Measurements from ENCODE around the gene TEC. TPM values are rescaled to one million over a fixed set of nuclear protein-coding genes. Genes with fewer than 3 reads are reported as not detected.

Gene TEC
- polyA plus RNA-seq, 3 donors: 3.7 to 4.9 (median 4.0) TPM

GRCh38 chr4:48270523-48270897 lies 872 bp upstream of the TEC start:
- DNase-seq (ENCODE audit: low read depth in 3 of 3, low spot score in 2 of 3): no peak

DNA sequence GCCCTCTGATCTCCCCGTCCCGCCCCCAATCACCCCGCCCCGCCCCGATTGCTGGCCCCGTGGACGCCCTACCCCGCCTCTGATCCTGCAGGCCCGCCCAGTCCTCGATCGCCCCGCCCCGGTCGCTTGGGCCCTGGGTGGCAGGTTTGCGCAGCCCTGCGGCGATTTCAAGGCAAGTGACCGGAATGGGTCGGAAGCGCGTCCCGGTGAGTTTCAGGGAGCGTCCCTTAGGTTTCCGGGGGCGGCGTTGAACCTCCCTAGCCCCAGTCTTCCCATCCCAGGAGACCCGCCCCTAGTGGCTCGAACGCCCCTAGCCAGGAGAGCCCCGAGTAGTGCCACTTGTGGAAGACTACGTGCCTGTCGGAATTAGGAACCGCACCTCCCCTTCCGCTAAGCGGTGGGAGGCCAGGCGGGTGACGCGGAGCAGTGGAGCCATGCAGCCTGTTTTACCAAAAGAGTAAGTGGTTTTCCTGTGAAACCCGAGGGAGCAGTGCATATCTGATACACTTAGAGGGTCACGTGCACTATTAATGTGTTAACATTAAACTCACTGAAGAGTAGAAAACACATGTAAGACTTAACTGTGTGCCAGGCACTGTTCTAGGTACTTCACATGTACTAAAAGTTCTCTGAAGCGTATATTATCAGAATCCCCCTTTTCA lies 354 bp upstream of the TEC start:
- DNase-seq (ENCODE audit: low read depth in 3 of 3, low spot score in 2 of 3): peak; percentile 38 to 67 (median 65)

GRCh38 chr4:48267574-48267973 lies 2.1 kb downstream of the TEC start:
- no peak for DNase-seq (ENCODE audit: low read depth in 3 of 3, low spot score in 2 of 3)

DNA sequence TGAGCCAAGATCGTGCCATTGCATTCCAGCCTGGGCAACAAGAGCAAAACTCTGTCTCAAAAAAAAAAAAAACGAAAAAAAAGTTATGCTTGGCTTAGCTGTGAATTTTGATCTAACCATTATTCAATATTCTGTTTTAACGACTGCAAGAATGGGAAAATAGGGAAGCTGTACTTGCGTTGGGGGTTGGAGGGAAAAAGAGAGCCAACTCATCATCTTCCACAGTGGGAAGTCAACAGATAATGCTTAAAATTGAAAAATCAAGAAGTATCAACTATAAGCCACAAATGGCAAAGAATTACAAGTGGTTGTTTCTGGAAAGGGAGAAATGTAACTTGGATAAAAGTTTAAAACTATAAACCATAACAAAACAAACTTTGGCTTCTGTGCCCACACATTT lies 2.9 kb downstream of the TEC start:
- DNase-seq (ENCODE audit: low read depth in 3 of 3, low spot score in 2 of 3): no peak

DNA sequence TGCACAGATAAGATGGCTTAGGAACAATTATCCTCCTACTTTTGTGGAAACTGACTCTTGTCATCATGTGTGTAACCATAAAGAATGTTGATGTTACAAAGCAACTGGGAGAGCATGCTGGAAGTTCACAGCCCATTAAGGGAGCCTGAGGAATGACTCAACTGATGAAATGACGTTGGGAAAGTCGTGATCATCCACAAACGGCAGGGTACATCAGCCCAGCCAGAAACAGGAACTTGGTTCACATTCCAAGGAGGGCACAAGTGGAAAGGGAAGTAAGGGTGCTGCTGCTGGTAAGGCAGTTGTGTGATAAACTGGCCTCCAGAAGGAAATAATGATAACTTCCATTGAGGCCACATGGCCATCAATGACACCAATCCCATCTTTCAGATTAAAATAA lies 6.7 kb downstream of the TEC start:
- no peak for DNase-seq (ENCODE audit: low read depth in 3 of 3, low spot score in 2 of 3)

DNA sequence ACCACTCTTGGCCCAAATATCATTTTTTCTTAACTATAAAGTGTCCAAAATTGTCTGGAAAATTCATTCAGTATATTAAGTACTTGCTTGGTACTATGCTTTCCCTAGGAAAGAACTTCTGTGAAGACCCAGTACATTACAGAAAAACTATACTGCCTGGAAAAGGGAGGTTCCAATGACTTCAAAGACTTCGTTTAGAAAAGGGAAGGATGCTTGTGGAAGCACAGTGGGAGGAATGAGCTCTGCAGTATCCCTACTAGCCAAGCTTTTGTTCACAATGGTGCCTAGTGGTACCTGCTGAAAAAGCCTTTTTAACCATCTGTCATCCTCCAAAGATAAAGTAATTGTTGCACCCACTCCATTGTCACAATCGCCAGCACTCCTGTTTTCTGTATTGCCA lies 7.2 kb downstream of the TEC start:
- no peak for DNase-seq (ENCODE audit: low read depth in 3 of 3, low spot score in 2 of 3)

DNA sequence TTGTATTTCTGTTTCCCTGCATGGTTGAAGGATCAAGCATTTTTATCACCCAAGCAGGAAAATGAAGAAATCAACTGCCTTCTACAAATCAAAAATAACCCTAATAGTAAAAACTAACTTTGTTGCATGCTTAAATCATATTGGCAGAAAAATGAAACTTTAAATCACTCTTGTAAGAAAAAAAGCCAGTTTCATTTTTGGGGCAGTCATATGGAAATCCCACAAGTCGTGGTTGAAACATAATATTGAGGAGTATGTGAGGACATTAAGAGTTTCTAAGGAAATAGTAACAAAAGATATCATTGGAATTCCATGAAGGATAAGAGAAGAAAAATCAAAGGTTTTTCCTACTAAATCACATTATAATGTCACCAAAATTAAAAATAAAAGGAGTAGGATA lies 8.4 kb downstream of the TEC start:
- DNase-seq (ENCODE audit: low read depth in 3 of 3, low spot score in 2 of 3): no peak

DNA sequence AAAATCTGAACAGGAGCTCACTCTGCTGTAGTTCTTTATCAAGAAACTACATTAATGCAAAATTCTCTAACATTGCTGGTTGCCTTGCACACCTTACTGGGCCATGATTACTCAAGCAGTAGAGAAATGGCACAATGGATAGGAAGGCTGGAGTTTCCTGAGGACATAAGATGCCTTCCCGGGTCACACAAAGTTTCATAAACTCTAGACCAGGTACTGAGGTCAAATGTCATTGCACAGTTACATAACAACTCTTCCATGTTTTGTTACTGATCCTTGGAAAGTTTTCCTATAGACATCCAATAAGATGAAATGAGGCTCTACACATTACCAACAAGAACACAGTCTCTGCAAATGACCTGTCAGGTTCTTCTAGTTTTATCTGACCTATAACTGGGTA lies 9.9 kb downstream of the TEC start:
- DNase-seq (ENCODE audit: low read depth in 3 of 3, low spot score in 2 of 3): no peak

GRCh38 chr4:48258845-48259397 lies 10.7 kb downstream of the TEC start:
- no peak for DNase-seq (ENCODE audit: low read depth in 3 of 3, low spot score in 2 of 3)

- no peak for DNase-seq (ENCODE audit: low read depth in 3 of 3, low spot score in 2 of 3)
Observed at GRCh38 chr4:48255959-48256342, 13.7 kb downstream of the TEC start.

DNA sequence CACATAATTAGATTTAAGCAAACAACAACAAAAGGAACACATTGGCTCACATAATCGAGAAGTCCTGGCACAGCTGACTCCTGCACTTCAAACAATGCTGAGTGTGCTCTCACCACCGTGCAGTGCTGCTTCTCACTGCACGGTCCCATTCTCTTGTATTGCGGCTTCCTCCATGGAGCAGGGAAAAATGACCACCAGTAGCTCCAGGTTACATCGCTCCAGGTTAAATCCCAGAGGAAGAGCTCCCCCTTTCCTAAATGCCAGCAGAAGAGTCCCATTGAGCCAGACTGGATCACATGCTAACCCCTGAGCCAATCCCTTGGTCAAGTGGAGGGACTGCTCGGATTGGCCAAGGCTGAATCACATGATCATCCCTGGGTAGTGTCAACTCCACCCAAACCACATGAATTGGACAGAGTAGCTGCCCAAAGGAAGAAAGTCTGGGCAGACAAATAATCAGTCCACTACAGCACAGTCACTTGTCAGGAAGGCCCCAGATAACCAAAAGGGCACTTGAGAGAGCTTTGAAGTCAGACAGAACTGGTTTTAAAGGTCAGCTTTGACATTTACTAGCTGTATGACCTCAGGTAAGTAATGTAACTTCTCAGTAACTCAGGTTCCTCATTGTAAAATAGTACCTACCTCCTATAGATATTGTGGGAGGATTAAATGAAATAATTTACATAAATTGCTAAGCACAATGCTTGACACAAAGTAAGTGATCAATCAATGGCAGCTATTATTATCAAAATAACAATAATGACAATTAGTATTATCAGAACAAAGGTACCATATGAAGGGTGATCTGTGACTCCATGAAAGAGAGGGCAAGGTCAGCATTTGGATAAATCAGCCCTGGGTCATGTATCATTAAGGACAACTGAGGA lies 14.3 kb downstream of the TEC start:
- DNase-seq (ENCODE audit: low read depth in 3 of 3, low spot score in 2 of 3): no peak

DNA sequence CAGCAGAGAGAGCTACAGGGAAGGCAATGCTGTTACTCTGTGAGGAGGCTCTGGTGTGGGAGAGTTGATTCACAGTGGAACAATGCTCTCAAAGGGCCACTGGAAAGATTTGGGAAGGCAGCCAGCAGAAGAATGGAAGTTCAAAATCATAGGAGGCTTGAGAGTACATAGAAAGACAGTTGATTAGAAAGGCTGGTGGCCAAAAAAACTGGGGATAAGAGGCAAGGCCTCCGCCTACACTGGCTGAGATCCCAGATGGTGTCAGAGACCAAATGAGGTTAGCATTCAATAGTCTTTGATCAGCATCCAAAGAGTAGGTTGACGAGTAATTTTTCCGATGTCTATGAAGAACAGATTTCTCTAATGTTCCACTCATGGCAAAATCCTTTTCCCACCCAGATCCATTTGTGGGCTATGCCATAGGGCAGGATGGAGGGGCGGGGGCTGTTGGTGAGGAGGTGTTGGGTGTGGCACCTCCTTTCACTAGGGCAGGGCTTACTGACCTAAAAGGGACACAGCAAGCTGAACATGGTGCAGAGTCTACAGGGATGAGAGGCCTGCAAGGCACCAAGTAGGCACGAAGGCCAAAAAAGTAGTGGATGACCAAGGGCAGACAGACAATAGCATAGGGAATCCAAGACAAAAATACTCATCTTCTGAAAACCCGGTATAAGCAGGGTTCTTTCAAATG lies 15.1 kb downstream of the TEC start:
- DNase-seq (ENCODE audit: low read depth in 3 of 3, low spot score in 2 of 3): no peak

DNA sequence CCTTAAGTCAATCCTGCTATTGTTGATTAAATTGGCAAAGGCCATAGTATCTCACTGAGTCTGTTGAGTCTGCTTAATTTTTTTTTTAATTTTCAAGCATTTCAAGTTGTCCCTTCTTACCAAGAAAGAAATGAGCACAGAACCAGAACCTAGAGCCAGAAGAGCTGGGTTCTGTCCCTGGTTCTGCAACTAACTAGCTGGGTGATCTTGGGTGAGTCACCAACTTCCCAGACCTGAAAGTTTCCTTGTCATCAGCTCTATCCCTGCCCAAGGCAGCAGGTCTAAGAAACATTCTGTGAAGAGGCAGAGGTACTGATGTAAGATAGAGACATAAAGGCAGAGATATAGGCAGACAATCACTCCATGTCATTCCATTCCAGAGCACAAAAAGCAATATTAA lies 17.3 kb downstream of the TEC start:
- DNase-seq (ENCODE audit: low read depth in 3 of 3, low spot score in 2 of 3): no peak

DNA sequence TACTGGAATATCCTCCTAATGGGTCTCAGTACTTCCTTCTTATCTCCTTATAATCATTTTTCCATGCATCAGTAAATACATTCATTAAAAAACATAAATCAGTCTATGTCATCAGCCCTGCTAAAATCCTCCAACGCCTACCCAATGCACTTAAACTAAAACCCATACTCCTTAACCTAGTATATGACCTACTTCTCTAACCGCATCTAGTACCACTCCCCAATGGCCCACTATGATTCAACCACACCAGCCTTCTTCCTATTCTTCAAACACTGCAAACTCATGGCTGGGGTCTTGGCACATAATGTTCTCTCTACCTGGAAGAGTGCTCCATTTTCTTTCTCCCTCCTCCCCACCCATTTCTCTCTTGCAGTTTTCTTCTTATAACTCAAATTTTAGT lies 18.7 kb downstream of the TEC start:
- DNase-seq (ENCODE audit: low read depth in 3 of 3, low spot score in 2 of 3): no peak

DNA sequence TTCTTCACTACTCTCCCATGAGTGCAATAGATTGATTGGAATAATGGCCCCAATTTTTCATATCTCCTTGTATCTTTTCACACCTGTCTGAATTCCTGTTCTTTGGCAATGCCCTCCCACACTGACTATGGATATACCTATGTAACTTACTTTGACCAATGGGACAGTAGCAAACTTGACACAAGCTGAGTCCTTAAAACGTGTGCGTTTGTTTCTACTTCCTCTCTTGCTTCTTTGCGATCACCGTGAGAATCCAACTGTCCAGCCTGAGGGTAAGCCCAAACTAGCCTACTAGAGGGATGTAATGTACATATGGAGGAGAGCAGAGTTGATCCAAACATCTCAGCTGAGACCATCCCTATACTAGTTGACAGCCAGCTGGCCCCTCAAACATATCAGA lies 19.3 kb downstream of the TEC start:
- DNase-seq (ENCODE audit: low read depth in 3 of 3, low spot score in 2 of 3): no peak

DNA sequence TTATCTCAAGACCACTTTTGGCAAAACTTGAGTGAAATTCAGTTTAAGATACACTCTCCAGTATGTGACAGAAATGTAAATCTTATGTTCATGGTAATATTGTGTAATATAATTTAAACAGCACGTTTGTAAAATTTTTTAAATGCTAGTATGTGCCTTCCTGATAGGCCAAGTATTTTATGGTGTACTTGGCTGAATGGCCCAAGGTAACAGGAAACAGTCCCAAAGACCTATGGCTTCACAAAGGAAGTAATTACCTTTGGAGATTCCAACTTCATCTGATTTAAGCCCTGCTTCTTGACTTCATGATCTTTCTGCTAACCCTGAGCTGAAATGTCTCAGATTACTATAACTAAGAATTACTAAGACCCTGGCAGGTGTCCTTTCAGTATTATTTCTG lies 20.3 kb downstream of the TEC start:
- DNase-seq (ENCODE audit: low read depth in 3 of 3, low spot score in 2 of 3): no peak

GRCh38 chr4:48248559-48248953 lies 21.1 kb downstream of the TEC start:
- no peak for DNase-seq (ENCODE audit: low read depth in 3 of 3, low spot score in 2 of 3)

DNA sequence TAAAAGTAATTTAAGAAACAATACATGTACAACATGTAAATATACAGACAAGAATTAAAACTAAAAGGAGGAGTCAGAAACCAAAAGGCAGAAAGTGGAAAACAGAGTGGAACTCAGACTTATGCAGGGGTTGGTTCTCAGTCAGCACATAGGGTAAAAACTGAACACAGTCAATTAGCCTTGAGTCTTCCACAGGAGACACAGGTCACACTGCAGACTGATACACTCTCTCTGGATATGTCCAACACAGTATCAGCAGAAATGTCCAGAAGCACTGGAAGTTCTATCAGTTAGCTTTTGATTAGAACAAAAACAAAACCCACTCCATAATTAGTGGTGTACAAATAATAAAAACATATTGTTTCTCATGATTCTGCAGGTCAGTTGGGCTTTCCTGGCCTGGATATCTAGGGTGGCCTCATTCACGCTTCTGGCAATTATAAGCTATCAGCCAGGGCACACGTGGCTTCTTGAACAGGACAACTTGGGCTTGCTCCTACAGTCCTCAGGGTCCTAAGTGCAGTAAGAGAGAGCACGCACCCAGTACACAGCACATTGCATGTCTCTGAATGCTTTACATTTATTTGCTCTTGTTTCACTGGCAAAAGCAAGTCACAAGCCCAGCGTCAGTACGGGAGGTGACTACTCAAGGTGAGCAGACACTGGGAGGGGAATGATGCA lies 21.6 kb downstream of the TEC start:
- no peak for DNase-seq (ENCODE audit: low read depth in 3 of 3, low spot score in 2 of 3)

DNA sequence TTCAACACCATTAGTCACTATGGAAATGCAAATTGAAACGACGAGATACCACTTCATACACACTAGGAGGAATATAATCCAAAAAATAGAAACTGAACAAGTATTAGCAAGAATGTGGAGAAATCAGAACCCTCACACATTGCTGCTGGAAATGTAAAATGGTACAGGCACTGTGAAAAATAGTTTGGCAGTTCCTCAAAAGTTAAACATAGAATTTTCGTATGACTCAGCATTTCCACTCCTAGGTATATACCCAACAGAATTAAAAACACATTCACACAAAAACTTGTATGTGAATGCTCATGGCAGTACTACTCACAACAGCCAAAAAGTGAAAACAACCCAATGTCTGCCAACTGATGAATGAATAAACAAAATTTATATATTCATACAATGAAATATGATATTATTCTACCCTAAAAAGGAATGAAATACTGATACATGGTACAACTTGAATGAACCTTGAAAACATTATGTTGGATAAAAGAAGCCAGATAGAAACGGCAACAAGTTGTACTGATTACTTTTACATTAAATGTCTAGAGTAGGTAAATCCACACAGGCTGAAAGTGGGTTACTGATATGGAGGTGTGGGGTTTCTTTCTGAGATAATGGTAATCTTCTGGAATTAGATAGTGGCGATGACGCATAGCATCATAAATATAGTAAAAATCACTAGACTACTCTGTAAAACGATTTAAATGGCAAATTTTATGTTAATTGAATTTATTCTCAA lies 22.3 kb downstream of the TEC start:
- DNase-seq (ENCODE audit: low read depth in 3 of 3, low spot score in 2 of 3): no peak

DNA sequence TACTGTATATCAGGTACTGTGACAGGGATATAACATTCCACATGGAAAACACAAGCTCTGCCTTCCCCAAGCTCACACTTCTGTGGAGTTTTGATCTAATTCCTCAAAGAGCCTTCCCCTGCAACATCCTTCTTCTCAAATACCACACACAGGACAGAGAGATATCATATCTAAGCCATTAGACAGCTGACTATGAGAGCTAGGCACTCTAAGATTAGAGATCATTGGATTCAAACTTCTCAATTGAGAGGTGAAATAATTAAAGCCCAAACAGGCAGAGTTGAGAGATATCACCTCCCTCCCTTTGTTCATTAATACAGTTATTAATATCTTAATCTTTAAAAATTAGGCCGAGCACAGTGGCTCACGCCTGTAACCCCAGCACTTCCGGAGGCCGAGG lies 25.0 kb downstream of the TEC start:
- no peak for DNase-seq (ENCODE audit: low read depth in 3 of 3, low spot score in 2 of 3)

Data from right renal cortex interstitium (tissue), 3 donors.